Activated T-helper 1 cell treated with anti-CD3 and anti-CD28 coated beads, Interleukin-12 subunit alpha, Interleukin-12 subunit beta, Interleukin-2, Interleukin-4 antibody, amounts not matched to agents 30 ng/mL and 10 ng/mL and 1 ng/mL, durations not matched to agents 14 hours and 24 hours and 36 hours (primary cell): ENCODE data around the gene KRT33A. TPM values are rescaled to one million over a fixed set of nuclear protein-coding genes. Genes with fewer than 3 reads are reported as not detected.
"Not testable (repeated sequence)": the region's sequence is repeated elsewhere in the genome, so short reads cannot be mapped to it uniquely, and the experiment has no call there.

Source experiments
- DNase-seq: peaks from one replicate; pipeline ENCODE4 v3.0.0; 2021; ENCODE audit warnings: low spot score
- H3K27ac Mint-ChIP-seq: one replicate; pipeline ENCODE4 v1.8.0; 2021; ENCODE audit warnings: mild to moderate bottlenecking, mixed read lengths
- H3K27me3 Mint-ChIP-seq: one replicate; pipeline ENCODE4 v1.8.0; 2022; ENCODE audit warnings: mild to moderate bottlenecking, moderate library complexity, mixed read lengths; ENCODE audit not compliant: insufficient read depth
- H3K36me3 Mint-ChIP-seq: one replicate; pipeline ENCODE4 v1.8.0; 2021; ENCODE audit warnings: low read depth, mixed read lengths
- H3K4me1 Mint-ChIP-seq: one replicate; pipeline ENCODE4 v1.8.0; 2021; ENCODE audit warnings: low read depth, mixed read lengths
- H3K4me3 Mint-ChIP-seq: one replicate; pipeline ENCODE4 v1.8.0; 2021; ENCODE audit warnings: mild to moderate bottlenecking, moderate library complexity, mixed read lengths
- H3K9me3 Mint-ChIP-seq: one replicate; pipeline ENCODE4 v1.8.0; 2021; ENCODE audit warnings: mixed read lengths
- intact Hi-C: fragments of 100-400 bp; cut with micrococcal nuclease; formaldehyde crosslinking; loops from one replicate; pipeline ENCODE4 v1.15.1; 2024
- total RNA-seq: library from RNA; stranded (reverse); gene quantifications from 2 replicates; pipeline ENCODE4 v1.2.3, GENCODE V29; 2022

The KRT33A gene
- total RNA-seq = not detected in 2 replicates

DNA sequence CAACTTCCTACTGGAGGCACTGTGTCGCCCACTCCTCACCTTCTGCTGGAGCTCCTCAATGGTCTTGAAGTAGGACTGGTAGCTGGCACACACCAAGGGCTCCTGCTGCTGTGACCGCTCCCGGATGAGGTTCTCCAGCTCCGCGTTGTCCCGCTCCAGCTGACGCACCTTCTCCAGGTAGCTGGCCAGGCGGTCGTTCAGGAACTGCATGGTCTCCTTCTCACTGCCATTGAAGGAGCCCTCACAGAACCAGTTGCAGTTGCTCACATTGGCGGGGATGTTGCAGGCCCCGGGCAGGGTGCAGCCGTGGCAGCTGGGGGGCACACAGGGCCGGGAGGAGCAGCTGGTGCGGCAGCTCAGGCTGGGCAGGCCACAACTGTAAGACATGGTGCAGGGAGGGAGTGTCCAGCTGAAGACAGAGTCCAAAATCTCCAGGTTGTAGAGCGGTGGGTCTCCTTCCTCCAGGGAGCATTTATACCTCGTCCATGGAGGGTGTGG, at the start of gene KRT33A:
KRT33A (minus strand) TSS at position 448 of the 498 bp plus-strand sequence; CDS start at position 387, 61 bp downstream.
- intact Hi-C loops, H3K36me3 Mint-ChIP-seq: not testable (repeated sequence)

DNA sequence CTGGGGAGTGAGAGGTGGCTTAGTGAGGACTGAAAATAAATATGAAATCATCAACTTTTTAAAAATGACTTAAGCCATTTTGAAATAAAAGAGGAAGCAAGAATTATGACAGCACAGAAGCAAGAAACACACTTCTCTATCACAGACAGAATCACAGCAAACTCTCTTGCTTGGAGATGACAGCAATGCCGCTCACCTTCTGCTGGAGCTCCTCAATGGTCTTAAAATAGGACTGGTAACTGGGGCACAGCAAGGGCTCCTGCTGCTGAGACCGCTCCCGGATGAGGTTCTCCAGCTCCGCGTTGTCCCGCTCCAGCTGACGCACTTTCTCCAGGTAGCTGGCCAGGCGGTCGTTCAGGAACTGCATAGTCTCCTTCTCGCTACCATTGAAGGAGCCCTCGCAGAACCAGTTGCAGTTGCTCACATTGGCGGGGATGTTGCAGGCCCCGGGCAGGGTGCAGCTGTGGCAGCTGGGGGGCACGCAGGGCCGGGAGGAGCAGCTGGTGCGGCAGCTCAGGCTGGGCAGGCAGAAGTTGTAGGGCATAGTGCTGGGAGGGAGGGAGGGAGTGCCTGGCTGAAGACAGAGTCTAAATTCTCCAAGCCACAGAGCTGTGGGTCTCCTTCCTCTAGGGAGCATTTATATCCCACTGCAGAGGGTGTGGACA, 46.5 kb upstream of the KRT33A start, which contains the start of gene KRT31:
KRT31 (minus strand) TSS at position 613 of the 665 bp plus-strand sequence; CDS start at position 544, 69 bp downstream.
- Mint-ChIP-seq H3K4me3 (no peak within 1 kb of the TSS), H3K36me3 (no peaks in the 10 kb centered on the region), H3K27me3 (peaks cover 13% of the 10 kb centered on the region), H3K9me3 (no peaks in the 10 kb centered on the region), H3K4me1 (peaks cover under 1% of the 10 kb centered on the region), H3K27ac (no peak within 1 kb of the TSS)
- DNase-seq = no peak
- intact Hi-C loops = no loop called here

More for the DNA sequence above, at the start of gene KRT33A:
- H3K27ac Mint-ChIP-seq, H3K4me3 Mint-ChIP-seq, DNase-seq, H3K4me1 Mint-ChIP-seq, H3K9me3 Mint-ChIP-seq: not testable (repeated sequence)
- H3K27me3 Mint-ChIP-seq = peaks cover 24% of the 10 kb centered on the region

DNA sequence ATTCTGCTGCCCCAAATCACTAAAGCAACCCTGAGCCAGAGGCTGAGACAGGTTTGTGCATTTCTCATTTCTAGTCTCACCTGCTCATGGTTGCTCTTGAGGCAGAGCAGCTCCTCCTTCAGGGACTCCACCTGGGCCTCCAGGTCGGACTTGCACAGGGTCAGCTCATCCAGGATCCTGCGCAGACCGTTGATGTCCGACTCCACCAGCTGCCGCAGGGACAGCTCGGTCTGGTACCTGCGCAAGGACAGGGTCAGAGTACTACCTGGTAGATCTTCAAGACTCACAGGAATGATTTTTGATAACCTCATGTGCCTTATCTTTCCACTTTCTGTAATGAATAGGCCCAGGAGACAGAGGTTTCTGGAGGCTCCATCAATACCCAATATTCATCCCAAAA, 45.7 kb upstream of the KRT33A start:
- peaks cover 13% of the 10 kb centered on the region for H3K27me3 Mint-ChIP-seq
- no peak overlapping the region for H3K4me3 Mint-ChIP-seq
- no peaks in the 10 kb centered on the region for H3K4me1 Mint-ChIP-seq
- no peaks in the 10 kb centered on the region for H3K9me3 Mint-ChIP-seq
- no peaks in the 10 kb centered on the region for H3K36me3 Mint-ChIP-seq
- H3K27ac Mint-ChIP-seq = no peak overlapping the region
- intact Hi-C loops = no loop called here
- DNase-seq = no peak

DNA sequence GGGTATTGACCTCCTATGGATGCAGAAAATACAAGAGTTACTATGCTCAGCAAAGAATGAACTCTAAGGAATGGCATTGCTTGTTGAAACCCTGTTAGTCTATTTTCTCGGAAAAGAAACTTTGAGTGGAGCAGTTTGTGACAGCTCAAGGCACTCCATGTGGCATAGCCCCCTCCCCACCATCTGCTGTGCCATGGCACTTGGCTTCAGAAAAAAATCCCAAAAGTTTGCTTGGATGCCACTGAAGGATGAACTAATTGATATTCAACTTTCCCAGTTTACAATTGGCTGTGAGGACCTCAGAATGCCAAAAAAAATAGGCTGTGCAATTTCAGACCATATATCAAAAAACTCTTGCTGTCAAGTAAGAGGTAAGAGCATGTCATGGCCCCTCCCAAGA, 45.0 kb upstream of the KRT33A start:
- no peaks in the 10 kb centered on the region for H3K36me3 Mint-ChIP-seq
- H3K27me3 Mint-ChIP-seq = peaks cover 18% of the 10 kb centered on the region
- H3K4me1 Mint-ChIP-seq = no peaks in the 10 kb centered on the region
- intact Hi-C loops = no loop called here
- no peaks in the 10 kb centered on the region for H3K9me3 Mint-ChIP-seq
- H3K27ac Mint-ChIP-seq = no peak overlapping the region
- no peak for DNase-seq
- no peak overlapping the region for H3K4me3 Mint-ChIP-seq

GRCh38 chr17:41395044-41395443, 44.4 kb upstream of the KRT33A start:
- H3K4me3 Mint-ChIP-seq, H3K4me1 Mint-ChIP-seq, H3K9me3 Mint-ChIP-seq, H3K27ac Mint-ChIP-seq, DNase-seq, intact Hi-C loops, H3K36me3 Mint-ChIP-seq: not testable (repeated sequence)
- H3K27me3 Mint-ChIP-seq = peaks cover 18% of the 10 kb centered on the region

- no peak for DNase-seq
- no peaks in the 10 kb centered on the region for H3K36me3 Mint-ChIP-seq
- H3K27ac Mint-ChIP-seq = no peak overlapping the region
- no peak overlapping the region for H3K4me3 Mint-ChIP-seq
- no peaks in the 10 kb centered on the region for H3K9me3 Mint-ChIP-seq
- intact Hi-C loops = no loop called here
- peaks cover 18% of the 10 kb centered on the region for H3K27me3 Mint-ChIP-seq
- H3K4me1 Mint-ChIP-seq = no peaks in the 10 kb centered on the region
Measured at GRCh38 chr17:41394254-41394996, 43.8 kb upstream of the KRT33A start.

- no peaks in the 10 kb centered on the region for H3K36me3 Mint-ChIP-seq
Measured at GRCh38 chr17:41393826-41394225, 43.2 kb upstream of the KRT33A start.

DNA sequence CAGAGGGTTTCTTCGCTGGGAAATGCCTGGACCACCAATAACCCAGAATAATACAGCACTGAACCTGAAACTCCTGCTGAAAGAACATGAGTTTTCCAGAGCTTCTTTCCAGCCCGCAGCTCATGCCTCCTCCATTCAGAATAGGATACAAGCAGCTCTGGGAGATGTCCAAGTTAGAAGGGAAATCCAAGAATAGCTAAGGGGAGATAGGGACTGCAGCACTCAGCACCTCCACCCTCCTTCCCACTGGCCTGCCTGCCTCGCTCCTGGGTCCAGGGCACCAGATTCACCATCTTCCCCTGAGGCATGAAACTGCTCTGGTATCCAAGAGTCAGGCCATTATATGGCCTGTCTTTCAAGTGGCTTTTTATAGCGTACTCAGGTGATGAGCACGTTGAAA, 42.7 kb upstream of the KRT33A start:
- no peak overlapping the region for H3K4me3 Mint-ChIP-seq
- H3K27ac Mint-ChIP-seq = no peak overlapping the region
- H3K36me3 Mint-ChIP-seq = no peaks in the 10 kb centered on the region
- no peaks in the 10 kb centered on the region for H3K4me1 Mint-ChIP-seq
- peaks cover 18% of the 10 kb centered on the region for H3K27me3 Mint-ChIP-seq
- intact Hi-C loops = no loop called here
- DNase-seq = no peak
- no peaks in the 10 kb centered on the region for H3K9me3 Mint-ChIP-seq

More at GRCh38 chr17:41393826-41394225, 43.2 kb upstream of the KRT33A start:
- no peak overlapping the region for H3K4me3 Mint-ChIP-seq
- intact Hi-C loops = no loop called here
- peaks cover 18% of the 10 kb centered on the region for H3K27me3 Mint-ChIP-seq
- no peak overlapping the region for H3K27ac Mint-ChIP-seq
- no peaks in the 10 kb centered on the region for H3K4me1 Mint-ChIP-seq
- no peak for DNase-seq
- H3K9me3 Mint-ChIP-seq = no peaks in the 10 kb centered on the region

GRCh38 chr17:41392278-41392677, 41.6 kb upstream of the KRT33A start:
- Mint-ChIP-seq H3K4me3 (no peak overlapping the region), H3K27me3 (peaks cover 13% of the 10 kb centered on the region), H3K36me3 (no peaks in the 10 kb centered on the region), H3K27ac (no peak overlapping the region), H3K9me3 (peaks cover 2% of the 10 kb centered on the region), H3K4me1 (no peaks in the 10 kb centered on the region)
- no peak for DNase-seq
- intact Hi-C loops = no loop called here

- Mint-ChIP-seq H3K27ac (no peak overlapping the region), H3K27me3 (peaks cover 13% of the 10 kb centered on the region), H3K36me3 (no peaks in the 10 kb centered on the region), H3K9me3 (peaks cover 7% of the 10 kb centered on the region), H3K4me1 (no peaks in the 10 kb centered on the region), H3K4me3 (no peak overlapping the region)
- intact Hi-C loops = no loop called here
- DNase-seq = no peak
Measured at GRCh38 chr17:41391535-41391934, 40.9 kb upstream of the KRT33A start.

- Mint-ChIP-seq H3K27me3 (peaks cover 10% of the 10 kb centered on the region), H3K27ac (no peak overlapping the region), H3K36me3 (no peaks in the 10 kb centered on the region), H3K4me1 (no peaks in the 10 kb centered on the region), H3K9me3 (peaks cover 12% of the 10 kb centered on the region), H3K4me3 (no peak overlapping the region)
- no peak for DNase-seq
- intact Hi-C loops = no loop called here
Measured at GRCh38 chr17:41390411-41390938, 39.8 kb upstream of the KRT33A start.

- H3K4me3 Mint-ChIP-seq = no peak overlapping the region
- no peaks in the 10 kb centered on the region for H3K36me3 Mint-ChIP-seq
- DNase-seq = no peak
- H3K4me1 Mint-ChIP-seq = no peaks in the 10 kb centered on the region
- intact Hi-C loops = no loop called here
- H3K27ac Mint-ChIP-seq = no peak overlapping the region
- peaks cover 10% of the 10 kb centered on the region for H3K27me3 Mint-ChIP-seq
- peaks cover 12% of the 10 kb centered on the region for H3K9me3 Mint-ChIP-seq
Measured at GRCh38 chr17:41387670-41388069, 37.0 kb upstream of the KRT33A start.

- Mint-ChIP-seq H3K27me3 (peaks cover 10% of the 10 kb centered on the region), H3K27ac (no peak overlapping the region), H3K36me3 (no peaks in the 10 kb centered on the region), H3K9me3 (peaks cover 12% of the 10 kb centered on the region), H3K4me1 (no peaks in the 10 kb centered on the region), H3K4me3 (no peak overlapping the region)
- DNase-seq = no peak
- intact Hi-C loops = no loop called here
Measured at GRCh38 chr17:41386227-41386626, 35.6 kb upstream of the KRT33A start.
